ENCODE results near the gene IRX2. TPM values are rescaled to one million over a fixed set of nuclear protein-coding genes. Genes with fewer than 3 reads are reported as not detected.

IRX2 gene
- total RNA-seq, 1 experiment from 2014 or later = 0.10 TPM

- H3K4me1 ChIP-seq (ENCODE audit: control insufficient read depth, insufficient read depth, low read length) = no peaks in the 10 kb centered on the region
- no peak for TF ChIP-seq REST (IDR thresholded peaks at IDR 0.05; ENCODE audit: insufficient read depth in 1 of 2, low read depth in 2 of 2, low read length in 1 of 2)
- TF ChIP-seq SIN3A (IDR thresholded peaks at IDR 0.05; ENCODE audit: borderline replicate concordance, insufficient read depth, low read depth, low read length) = no peak
- TF ChIP-seq POLR2AphosphoS5 (IDR thresholded peaks at IDR 0.05; ENCODE audit: low read depth, low read length) = no peak
- no peak for TF ChIP-seq CTCF (IDR thresholded peaks at IDR 0.05)
- TF ChIP-seq TCF7L2 (IDR thresholded peaks at IDR 0.05; ENCODE audit: low read depth, low read length) = no peak
- ATAC-seq = no peak
- no peak for DNase-seq (ENCODE audit: low read depth, low spot score)
- BruUV-seq (replicated peaks) = no TSS peak
- ChIA-PET CTCF (no interaction called here), POLR2A (no interaction called here)
- H3K9me3 ChIP-seq (ENCODE audit: control insufficient read depth, insufficient read depth, low read depth, low read length) = no peaks in the 10 kb centered on the region
- H3K36me3 ChIP-seq (ENCODE audit: control insufficient read depth, insufficient read depth, low read length) = no peaks in the 10 kb centered on the region
- in situ Hi-C loops (cut with HindIII; ENCODE audit: low pct_unique_long_range_greater_than_20kb, low sequenced_read_pairs) = no loop called here
- H3K27ac ChIP-seq (ENCODE audit: low read length) = no peak overlapping the region
- peaks cover 15% of the 10 kb centered on the region for H3K27me3 ChIP-seq (ENCODE audit: control insufficient read depth, insufficient read depth, low read length)
- intact Hi-C loops (cut with micrococcal nuclease; ENCODE audit: unreplicated experiment) = no loop called here
- no peak overlapping the region for H3K4me3 ChIP-seq (ENCODE audit: low read depth in 2 of 2, low read length in 2 of 2)
These were observed 9.5 kb downstream of the IRX2 start for GRCh38 chr5:2741956-2742355.

GRCh38 chr5:2740876-2741555, 10.5 kb downstream of the IRX2 start:
- DNase-seq (ENCODE audit: low read depth, low spot score) (no peak), ATAC-seq (no peak)
- Histone ChIP-seq H3K27me3 (ENCODE audit: control insufficient read depth, insufficient read depth, low read length) (peaks cover 13% of the 10 kb centered on the region), H3K27ac (ENCODE audit: low read length) (no peak overlapping the region), H3K9me3 (ENCODE audit: control insufficient read depth, insufficient read depth, low read depth, low read length) (no peaks in the 10 kb centered on the region), H3K36me3 (ENCODE audit: control insufficient read depth, insufficient read depth, low read length) (no peaks in the 10 kb centered on the region), H3K4me3 (ENCODE audit: low read depth in 2 of 2, low read length in 2 of 2) (no peak overlapping the region), H3K4me1 (ENCODE audit: control insufficient read depth, insufficient read depth, low read length) (no peaks in the 10 kb centered on the region)
- BruUV-seq (replicated peaks) = no TSS peak
- no peak for TF ChIP-seq CTCF (IDR thresholded peaks at IDR 0.05)
- TF ChIP-seq SIN3A (IDR thresholded peaks at IDR 0.05; ENCODE audit: borderline replicate concordance, insufficient read depth, low read depth, low read length) = no peak
- no peak for TF ChIP-seq REST (IDR thresholded peaks at IDR 0.05; ENCODE audit: insufficient read depth in 1 of 2, low read depth in 2 of 2, low read length in 1 of 2)
- TF ChIP-seq POLR2AphosphoS5 (IDR thresholded peaks at IDR 0.05; ENCODE audit: low read depth, low read length) = no peak
- TF ChIP-seq TCF7L2 (IDR thresholded peaks at IDR 0.05; ENCODE audit: low read depth, low read length) = no peak
- CTCF ChIA-PET = no interaction called here
- POLR2A ChIA-PET = no interaction called here
- in situ Hi-C loops (cut with HindIII; ENCODE audit: low pct_unique_long_range_greater_than_20kb, low sequenced_read_pairs) = no loop called here
- intact Hi-C loops (cut with micrococcal nuclease; ENCODE audit: unreplicated experiment) = no loop called here
